Tracheal epithelial cell (primary cell): Measurements from ENCODE around the gene SPON1. TPM values are rescaled to one million over a fixed set of nuclear protein-coding genes. Genes with fewer than 3 reads are reported as not detected.

ENCODE experiments used
- total RNA-seq: library from RNA; depleted of rRNA; stranded (reverse); fragments of >200 nt; gene quantifications from 2 replicates; pipeline ENCODE4 v1.2.1, GENCODE V29; 2014

The SPON1 gene
- 4.6 TPM in 1 of 2 replicates, not detected in the other for total RNA-seq

GRCh38 chr11:13962562-13963168 lies at the start of gene SPON1:
TSS of gene SPON1 (plus strand) at chr11:13962723. CDS start at chr11:13962905, 182 bp downstream.

